Ascending aorta (tissue), 2 donors: ENCODE data around the gene ATXN3. TPM values are rescaled to one million over a fixed set of nuclear protein-coding genes. Genes with fewer than 3 reads are reported as not detected.
A peak's percentile ranks its signal among the peaks of the same experiment; 100 is the strongest.

Experiments used
- DNase-seq, 2 donors: peaks; one replicate each; pipeline ENCODE4 v3.0.0-alpha.2; 2019; ENCODE audit warnings: low spot score in 2 of 2
- H3K27ac ChIP-seq, 2 donors: fragments of 200-600 bp; sonication (generic); one replicate each; pipeline ENCODE4 v1.5.1; 2016 to 2017; ENCODE audit warnings: mild to moderate bottlenecking in 1 of 2
- H3K27me3 ChIP-seq: fragments of 200-600 bp; sonication (generic); one replicate; pipeline ENCODE4 v1.5.1; 2017
- H3K36me3 ChIP-seq, 2 donors: fragments of 200-600 bp; sonication (generic); one replicate each; pipeline ENCODE4 v1.5.1; 2016
- H3K4me1 ChIP-seq, 2 donors: fragments of 200-600 bp; sonication (generic); one replicate each; pipeline ENCODE4 v1.5.1; 2016 to 2017; ENCODE audit warnings: mild to moderate bottlenecking in 1 of 2
- H3K4me3 ChIP-seq, 2 donors: fragments of 200-600 bp; sonication (generic); one replicate each; pipeline ENCODE4 v1.5.1; 2016 to 2017; ENCODE audit warnings: mild to moderate bottlenecking in 1 of 2
- H3K9me3 ChIP-seq, 2 donors: fragments of 200-600 bp; sonication (generic); one replicate each; pipeline ENCODE4 v1.5.1; 2016
- CTCF ChIP-seq, 3 experiments: fragments of 200-600 bp in 2 of 3; fragments of 450-650 bp in 1 of 3; sonication (generic) in 2 of 3; IDR thresholded peaks; one replicate each; pipeline ENCODE4 v1.5.1; 2016 to 2019; ENCODE audit warnings: antibody characterized with exemption in 3 of 3, mild to moderate bottlenecking in 1 of 3, moderate library complexity in 1 of 3
- intact Hi-C: fragments of 100-400 bp; cut with DNase I; formaldehyde crosslinking; loops from one replicate; pipeline ENCODE4 v1.15.1; 2023
- total RNA-seq: library from RNA; depleted of rRNA; stranded (reverse); fragments of >200 nt; gene quantifications from one replicate; pipeline ENCODE4 v1.1.0, GENCODE V29; 2016

The ATXN3 gene
- total RNA-seq, 1 donor from 2014 or later: 90.4 TPM

- TF ChIP-seq CTCF (IDR thresholded peaks at IDR 0.05): no peak
- no peak overlapping the region for H3K4me3 ChIP-seq
- no peak overlapping the region for H3K27ac ChIP-seq
- no peak for DNase-seq
- intact Hi-C loops: no loop called here
- peaks cover 0 to 3% of the 10 kb centered on the region in 2 donors for H3K4me1 ChIP-seq
- H3K27me3 ChIP-seq: no peaks in the 10 kb centered on the region
- no peaks in the 10 kb centered on the region for H3K9me3 ChIP-seq
- peaks cover 30 to 62% of the 10 kb centered on the region in 2 donors for H3K36me3 ChIP-seq
These were observed 36.9 kb upstream of the ATXN3 start for GRCh38 chr14:92143309-92143708.

GRCh38 chr14:92135269-92135668 is 28.9 kb upstream of the ATXN3 start:
- Histone ChIP-seq H3K9me3 (no peaks in the 10 kb centered on the region), H3K27ac (no peak overlapping the region), H3K4me3 (no peak overlapping the region), H3K36me3 (peaks cover 28 to 60% of the 10 kb centered on the region in 2 donors), H3K27me3 (no peaks in the 10 kb centered on the region), H3K4me1 (no peaks in the 10 kb centered on the region)
- intact Hi-C loops: loop anchor here (1.0 to 5.0 kb wide), 2 partner anchors 187 to 321 kb away; partner anchors contain the start of gene SLC24A4
- DNase-seq: no peak
- TF ChIP-seq CTCF (IDR thresholded peaks at IDR 0.05): peak; percentile 61 to 64 (median 64)

- Histone ChIP-seq H3K27me3 (no peaks in the 10 kb centered on the region), H3K4me1 (no peaks in the 10 kb centered on the region), H3K4me3 (no peak overlapping the region), H3K27ac (no peak overlapping the region), H3K9me3 (no peaks in the 10 kb centered on the region), H3K36me3 (peaks cover 32 to 54% of the 10 kb centered on the region in 2 donors)
- DNase-seq: no peak
- intact Hi-C loops: loop anchor here (5.0 kb wide), 1 partner anchor 543 kb away; no protein-coding TSS in a partner anchor
- no peak for TF ChIP-seq CTCF (IDR thresholded peaks at IDR 0.05)
These were observed 28.1 kb upstream of the ATXN3 start for GRCh38 chr14:92134456-92134855.

GRCh38 chr14:92122761-92123160 is 16.4 kb upstream of the ATXN3 start:
- no peaks in the 10 kb centered on the region for H3K27me3 ChIP-seq
- H3K4me1 ChIP-seq: peaks cover 0 to 12% of the 10 kb centered on the region in 2 donors
- TF ChIP-seq CTCF (IDR thresholded peaks at IDR 0.05): no peak
- H3K27ac ChIP-seq: peak overlapping the region; percentile 89 to 94
- intact Hi-C loops: loop anchor here (5.0 to 10.0 kb wide), 2 partner anchors 482 to 610 kb away; partner anchors contain the start of gene PPP4R3A
- H3K4me3 ChIP-seq: peak overlapping the region; percentile 77 to 90
- DNase-seq: no peak
- no peaks in the 10 kb centered on the region for H3K9me3 ChIP-seq
- H3K36me3 ChIP-seq: peaks cover 0 to 18% of the 10 kb centered on the region in 2 donors

GRCh38 chr14:92122351-92122677 is 15.9 kb upstream of the ATXN3 start:
- H3K27ac ChIP-seq: peak overlapping the region; percentile 89 to 94
- TF ChIP-seq CTCF (IDR thresholded peaks at IDR 0.05): no peak
- H3K36me3 ChIP-seq: peaks cover 0 to 20% of the 10 kb centered on the region in 2 donors
- peak overlapping the region; percentile 77 to 90 for H3K4me3 ChIP-seq
- H3K27me3 ChIP-seq: no peaks in the 10 kb centered on the region
- intact Hi-C loops: loop anchor here (5.0 to 10.0 kb wide), 2 partner anchors 482 to 610 kb away; partner anchors contain the start of gene PPP4R3A
- DNase-seq: no peak
- no peaks in the 10 kb centered on the region for H3K9me3 ChIP-seq
- peaks cover 0 to 12% of the 10 kb centered on the region in 2 donors for H3K4me1 ChIP-seq
